ENCODE data around the gene CTSC.

GRCh38 chr11:88292171-88292843, 45.2 kb downstream of the CTSC start:
- TF ChIP-seq CTCF (IDR thresholded peaks at IDR 0.05; ENCODE audit: low read depth, low read length, poor library complexity, severe bottlenecking) (no peak), EZH2phosphoT487 (IDR thresholded peaks at IDR 0.05; ENCODE audit: borderline replicate concordance, low read length) (no peak)
